ENCODE results near the gene KCTD3.
A peak's percentile ranks its signal among the peaks of the same experiment; 100 is the strongest.

The KCTD3 gene

DNA sequence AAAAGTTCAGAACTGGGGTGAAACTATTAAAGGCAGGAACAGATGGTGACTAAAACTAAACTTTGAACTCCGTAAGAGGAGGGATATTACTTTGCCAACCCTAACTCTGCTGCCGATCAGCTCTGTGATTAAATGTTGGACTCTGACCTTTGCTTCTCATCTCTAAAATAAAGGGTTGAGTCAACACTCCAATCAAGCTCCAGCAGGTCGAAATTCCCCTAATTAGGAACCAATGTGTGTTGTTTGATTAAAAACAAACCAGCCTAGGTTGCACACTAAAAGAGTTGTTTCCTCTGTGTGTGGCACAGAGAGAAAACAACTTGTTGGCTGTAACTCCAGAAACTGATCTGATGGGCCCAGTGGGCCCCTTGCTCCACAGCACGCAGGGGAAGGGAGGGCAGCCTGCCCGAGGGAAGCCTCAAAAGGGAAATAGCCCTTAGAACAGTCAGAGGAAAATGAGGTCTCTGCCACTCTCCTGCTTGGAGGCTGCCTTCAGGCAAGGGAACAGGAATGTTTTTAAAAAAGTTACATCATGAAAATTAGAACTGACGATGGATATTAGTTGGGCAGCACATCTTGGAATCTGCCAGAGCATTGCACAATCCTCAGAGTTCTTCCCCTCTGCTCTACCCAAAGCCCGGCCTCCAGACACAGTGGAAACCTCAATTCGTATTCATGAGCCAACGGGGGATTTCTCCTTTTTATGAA, 69.3 kb downstream of the KCTD3 start:
- Histone ChIP-seq H3K9ac (ENCODE audit: low read length in 2 of 2) (peak overlapping the region in 1 of 2 donors; percentile 44), H3K27me3 (ENCODE audit: control insufficient read depth in 1 of 2, insufficient read depth in 2 of 2, low read length in 2 of 2) (no peaks in the 10 kb centered on the region), H3K4me1 (ENCODE audit: control insufficient read depth, insufficient read depth, low read length) (peaks cover 9% of the 10 kb centered on the region), H3K27ac (ENCODE audit: low read length) (peak overlapping the region; percentile 53), H3K9me3 (ENCODE audit: control insufficient read depth in 2 of 2, low read length in 2 of 2) (no peaks in the 10 kb centered on the region), H3K36me3 (ENCODE audit: control insufficient read depth in 2 of 2, insufficient read depth in 2 of 2, low read length in 2 of 2) (no peaks in the 10 kb centered on the region), H3K4me3 (ENCODE audit: low read length in 2 of 2) (peak overlapping the region; percentile 32 to 55)

DNA sequence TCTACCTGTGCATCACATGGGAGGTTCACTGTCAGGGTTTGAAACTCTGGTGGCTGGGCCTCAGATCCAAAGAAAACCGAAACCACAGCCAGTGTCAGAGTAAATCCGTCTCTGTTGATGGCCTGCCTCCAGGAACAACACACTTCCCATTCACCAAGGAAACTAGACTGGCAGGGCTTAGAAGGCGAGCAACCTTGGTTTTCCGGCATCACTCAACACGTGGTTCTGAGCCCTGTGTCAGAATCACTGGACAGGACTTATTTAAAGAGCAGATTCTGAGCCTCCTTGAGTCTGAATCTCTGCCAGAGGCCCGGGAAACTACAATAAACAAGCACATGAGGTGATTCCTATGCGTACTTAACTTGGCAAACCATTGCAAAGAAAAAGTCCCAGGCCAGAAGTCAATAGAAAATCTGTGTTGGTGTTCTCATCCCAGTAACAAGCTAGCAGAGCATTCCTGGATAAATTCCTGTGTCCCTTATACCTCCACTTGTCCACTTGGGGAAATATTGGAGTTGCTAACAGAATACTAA, 70.0 kb downstream of the KCTD3 start:
- H3K4me3 ChIP-seq (ENCODE audit: low read length in 2 of 2): peak overlapping the region; percentile 32 to 55

DNA sequence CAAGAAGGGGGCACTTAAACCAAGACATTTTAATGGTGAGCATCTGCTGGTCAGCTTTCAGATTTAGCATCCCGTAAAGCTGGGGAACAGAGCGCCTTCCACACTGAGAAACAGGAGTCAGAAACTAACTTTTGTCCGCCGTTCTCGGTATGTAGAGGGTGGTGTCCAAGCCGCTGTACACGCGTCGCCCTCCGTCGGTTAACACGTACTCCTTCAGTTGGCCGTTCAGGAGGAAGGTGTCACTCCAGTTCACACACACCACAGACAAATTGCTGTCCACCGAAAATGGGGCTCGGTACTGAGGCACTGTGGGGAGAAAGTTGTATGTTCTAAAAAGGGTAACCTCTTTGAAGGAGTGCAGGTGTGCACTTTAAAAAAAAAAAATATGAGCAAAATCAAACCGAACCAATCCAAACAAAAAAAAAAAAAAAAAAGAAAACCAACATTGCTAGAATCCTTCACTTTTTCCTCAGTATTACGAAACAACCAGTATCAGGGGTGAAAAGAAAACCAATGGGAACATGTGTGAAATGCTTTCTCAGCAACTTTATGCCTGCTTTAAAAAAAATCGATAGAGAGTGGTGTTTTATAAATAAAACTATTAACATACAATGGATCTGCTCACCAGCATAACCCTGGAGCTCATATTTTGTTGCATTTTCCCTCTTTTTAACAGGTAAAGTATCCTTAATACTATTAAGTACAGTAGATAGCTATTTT, 73.5 kb downstream of the KCTD3 start:
- Histone ChIP-seq H3K9ac (ENCODE audit: low read length in 2 of 2) (no peak overlapping the region), H3K4me1 (ENCODE audit: control insufficient read depth, insufficient read depth, low read length) (peaks cover 9% of the 10 kb centered on the region), H3K9me3 (ENCODE audit: control insufficient read depth in 2 of 2, low read length in 2 of 2) (no peaks in the 10 kb centered on the region), H3K27me3 (ENCODE audit: control insufficient read depth in 1 of 2, insufficient read depth in 2 of 2, low read length in 2 of 2) (no peaks in the 10 kb centered on the region), H3K4me3 (ENCODE audit: low read length in 2 of 2) (no peak overlapping the region), H3K27ac (ENCODE audit: low read length) (no peak overlapping the region), H3K36me3 (ENCODE audit: control insufficient read depth in 2 of 2, insufficient read depth in 2 of 2, low read length in 2 of 2) (no peaks in the 10 kb centered on the region)

More for the DNA sequence above, 70.0 kb downstream of the KCTD3 start:
- H3K36me3 ChIP-seq (ENCODE audit: control insufficient read depth in 2 of 2, insufficient read depth in 2 of 2, low read length in 2 of 2): no peaks in the 10 kb centered on the region
- H3K4me1 ChIP-seq (ENCODE audit: control insufficient read depth, insufficient read depth, low read length): peaks cover 9% of the 10 kb centered on the region
- H3K27ac ChIP-seq (ENCODE audit: low read length): peak overlapping the region; percentile 53
- H3K9ac ChIP-seq (ENCODE audit: low read length in 2 of 2): peak overlapping the region in 1 of 2 donors; percentile 44
- no peaks in the 10 kb centered on the region for H3K9me3 ChIP-seq (ENCODE audit: control insufficient read depth in 2 of 2, low read length in 2 of 2)
- no peaks in the 10 kb centered on the region for H3K27me3 ChIP-seq (ENCODE audit: control insufficient read depth in 1 of 2, insufficient read depth in 2 of 2, low read length in 2 of 2)

DNA sequence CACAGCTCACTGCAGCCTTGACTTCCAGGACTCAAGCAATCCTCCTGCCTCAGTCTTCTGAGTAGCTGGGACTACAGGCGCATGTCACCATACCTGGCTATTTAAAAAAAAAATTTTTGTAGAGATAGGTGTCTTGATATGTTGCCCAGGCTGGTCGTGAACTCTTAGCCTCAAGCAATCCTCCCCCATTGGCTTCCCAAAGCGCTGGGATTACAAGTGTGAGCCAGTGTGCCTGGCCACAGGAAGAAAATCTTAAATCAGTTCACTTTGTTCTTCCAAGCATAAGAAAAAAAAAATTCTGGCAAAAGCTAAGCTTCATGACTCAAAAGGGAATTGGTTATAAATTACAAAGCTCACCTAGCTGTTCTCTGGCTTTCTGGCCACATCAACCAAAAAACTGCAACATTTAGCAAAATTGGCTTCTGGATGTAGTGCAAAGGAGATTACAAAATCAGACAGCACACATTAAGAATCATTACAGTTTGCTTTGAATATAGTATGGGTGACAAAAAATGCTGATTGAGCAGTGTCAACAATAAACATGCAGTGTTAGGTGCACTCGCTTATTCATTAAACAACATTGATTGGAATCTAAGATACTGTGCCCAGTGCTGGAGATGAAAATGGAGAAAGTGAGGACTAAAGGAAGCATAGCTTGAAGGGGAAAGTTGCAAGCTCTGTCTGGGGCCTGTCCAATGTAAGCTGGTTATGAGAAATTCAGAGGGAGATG, 76.7 kb downstream of the KCTD3 start:
- Histone ChIP-seq H3K4me1 (ENCODE audit: control insufficient read depth, insufficient read depth, low read length) (no peaks in the 10 kb centered on the region), H3K9me3 (ENCODE audit: control insufficient read depth in 2 of 2, low read length in 2 of 2) (no peaks in the 10 kb centered on the region), H3K27me3 (ENCODE audit: control insufficient read depth in 1 of 2, insufficient read depth in 2 of 2, low read length in 2 of 2) (peaks cover 0 to 3% of the 10 kb centered on the region in 2 donors)

DNA sequence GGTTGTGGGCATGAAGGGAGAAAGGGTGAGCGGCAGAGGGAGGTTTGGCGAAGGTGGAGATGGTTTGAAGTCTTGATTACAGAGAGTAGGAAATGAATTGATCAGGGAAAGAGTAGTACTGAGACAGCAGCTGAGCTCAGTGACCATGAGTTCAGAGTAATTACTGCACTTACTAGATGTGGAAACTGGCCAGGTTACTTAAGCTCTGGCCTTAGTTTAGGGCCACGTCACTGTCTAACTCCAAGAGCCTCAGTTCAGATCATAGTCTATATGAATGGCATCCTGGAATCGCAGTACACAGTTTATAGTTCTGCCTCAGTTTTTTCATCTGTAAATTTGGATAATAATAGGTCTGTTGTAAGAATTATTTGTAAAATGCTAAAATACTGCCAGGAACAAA, 78.1 kb downstream of the KCTD3 start:
- no peaks in the 10 kb centered on the region for H3K36me3 ChIP-seq (ENCODE audit: control insufficient read depth in 2 of 2, insufficient read depth in 2 of 2, low read length in 2 of 2)
- no peaks in the 10 kb centered on the region for H3K9me3 ChIP-seq (ENCODE audit: control insufficient read depth in 2 of 2, low read length in 2 of 2)
- H3K4me1 ChIP-seq (ENCODE audit: control insufficient read depth, insufficient read depth, low read length): no peaks in the 10 kb centered on the region
- peaks cover 0 to 3% of the 10 kb centered on the region in 2 donors for H3K27me3 ChIP-seq (ENCODE audit: control insufficient read depth in 1 of 2, insufficient read depth in 2 of 2, low read length in 2 of 2)
- H3K27ac ChIP-seq (ENCODE audit: low read length): no peak overlapping the region
- H3K4me3 ChIP-seq (ENCODE audit: low read length in 2 of 2): no peak overlapping the region
- H3K9ac ChIP-seq (ENCODE audit: low read length in 2 of 2): no peak overlapping the region

More for the DNA sequence above, 76.7 kb downstream of the KCTD3 start:
- Histone ChIP-seq H3K27ac (ENCODE audit: low read length) (no peak overlapping the region), H3K36me3 (ENCODE audit: control insufficient read depth in 2 of 2, insufficient read depth in 2 of 2, low read length in 2 of 2) (no peaks in the 10 kb centered on the region), H3K4me3 (ENCODE audit: low read length in 2 of 2) (no peak overlapping the region), H3K9ac (ENCODE audit: low read length in 2 of 2) (no peak overlapping the region)

DNA sequence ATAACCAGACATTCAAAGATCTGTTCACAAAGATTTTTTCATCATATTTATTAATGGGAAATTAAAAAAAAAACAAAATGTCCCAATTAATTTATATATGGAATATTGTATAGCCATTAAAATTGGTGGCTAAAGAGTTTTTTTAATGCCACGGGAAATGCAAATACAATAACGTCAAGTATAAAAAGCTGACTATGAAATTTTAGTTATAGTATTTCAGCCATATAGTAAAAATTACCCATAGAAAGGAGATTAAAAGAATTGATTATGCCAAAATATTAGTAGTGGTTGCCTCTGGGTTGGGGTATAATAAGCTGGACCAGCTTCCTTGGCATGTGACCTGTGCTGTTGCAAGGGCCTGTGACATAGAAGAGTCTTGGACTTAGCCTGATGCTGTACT, 78.8 kb downstream of the KCTD3 start:
- no peaks in the 10 kb centered on the region for H3K4me1 ChIP-seq (ENCODE audit: control insufficient read depth, insufficient read depth, low read length)
- H3K36me3 ChIP-seq (ENCODE audit: control insufficient read depth in 2 of 2, insufficient read depth in 2 of 2, low read length in 2 of 2): no peaks in the 10 kb centered on the region
- H3K9me3 ChIP-seq (ENCODE audit: control insufficient read depth in 2 of 2, low read length in 2 of 2): no peaks in the 10 kb centered on the region
- peaks cover 0 to 3% of the 10 kb centered on the region in 2 donors for H3K27me3 ChIP-seq (ENCODE audit: control insufficient read depth in 1 of 2, insufficient read depth in 2 of 2, low read length in 2 of 2)
- H3K4me3 ChIP-seq (ENCODE audit: low read length in 2 of 2): no peak overlapping the region
- no peak overlapping the region for H3K27ac ChIP-seq (ENCODE audit: low read length)
- H3K9ac ChIP-seq (ENCODE audit: low read length in 2 of 2): no peak overlapping the region

DNA sequence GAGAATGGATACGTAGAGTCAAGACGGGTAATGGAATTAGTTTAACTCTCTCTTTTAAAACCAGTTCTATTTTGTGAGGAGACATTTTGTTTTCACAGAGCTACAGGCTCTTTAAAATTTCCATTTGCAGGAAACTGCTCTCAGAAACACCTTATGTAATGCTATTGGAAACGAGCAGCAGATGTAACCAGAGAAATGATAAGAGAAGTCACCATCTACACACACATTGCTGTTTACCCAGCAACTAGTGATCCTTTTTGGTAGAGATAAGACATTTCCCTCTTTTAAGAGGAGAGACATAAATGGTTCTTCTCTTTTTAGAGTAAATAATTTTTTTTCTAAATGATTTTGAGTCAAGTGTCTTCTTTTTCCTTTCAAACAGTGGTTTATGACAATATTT, 80.6 kb downstream of the KCTD3 start:
- H3K9ac ChIP-seq (ENCODE audit: low read length in 2 of 2): no peak overlapping the region
- no peak overlapping the region for H3K27ac ChIP-seq (ENCODE audit: low read length)
- H3K27me3 ChIP-seq (ENCODE audit: control insufficient read depth in 1 of 2, insufficient read depth in 2 of 2, low read length in 2 of 2): peaks cover 0 to 3% of the 10 kb centered on the region in 2 donors
- H3K9me3 ChIP-seq (ENCODE audit: control insufficient read depth in 2 of 2, low read length in 2 of 2): no peaks in the 10 kb centered on the region
- H3K4me1 ChIP-seq (ENCODE audit: control insufficient read depth, insufficient read depth, low read length): no peaks in the 10 kb centered on the region
- no peaks in the 10 kb centered on the region for H3K36me3 ChIP-seq (ENCODE audit: control insufficient read depth in 2 of 2, insufficient read depth in 2 of 2, low read length in 2 of 2)
- H3K4me3 ChIP-seq (ENCODE audit: low read length in 2 of 2): no peak overlapping the region

DNA sequence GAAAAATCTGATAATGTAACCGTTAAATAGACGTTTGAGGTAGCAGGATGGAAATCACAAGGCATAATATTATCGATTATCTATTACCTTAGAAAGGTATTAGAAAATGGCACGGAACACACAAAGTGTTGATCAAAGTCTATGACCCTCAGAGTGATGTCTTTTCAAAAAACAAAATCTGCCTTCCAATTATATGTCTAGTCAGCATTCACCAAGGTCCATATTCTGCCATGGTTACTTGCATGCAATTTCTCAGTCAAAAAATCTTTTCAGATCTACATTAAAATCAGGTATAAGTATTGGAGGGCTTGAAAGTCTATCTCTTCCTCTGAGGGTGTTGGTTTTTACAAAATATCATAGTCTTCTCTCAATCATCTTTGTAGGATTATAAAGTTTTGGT, 81.9 kb downstream of the KCTD3 start:
- H3K9me3 ChIP-seq (ENCODE audit: control insufficient read depth in 2 of 2, low read length in 2 of 2): no peaks in the 10 kb centered on the region
- H3K4me3 ChIP-seq (ENCODE audit: low read length in 2 of 2): no peak overlapping the region
- H3K27me3 ChIP-seq (ENCODE audit: control insufficient read depth in 1 of 2, insufficient read depth in 2 of 2, low read length in 2 of 2): peaks cover 0 to 3% of the 10 kb centered on the region in 2 donors
- no peaks in the 10 kb centered on the region for H3K4me1 ChIP-seq (ENCODE audit: control insufficient read depth, insufficient read depth, low read length)
- no peak overlapping the region for H3K27ac ChIP-seq (ENCODE audit: low read length)
- no peak overlapping the region for H3K9ac ChIP-seq (ENCODE audit: low read length in 2 of 2)
- H3K36me3 ChIP-seq (ENCODE audit: control insufficient read depth in 2 of 2, insufficient read depth in 2 of 2, low read length in 2 of 2): no peaks in the 10 kb centered on the region

DNA sequence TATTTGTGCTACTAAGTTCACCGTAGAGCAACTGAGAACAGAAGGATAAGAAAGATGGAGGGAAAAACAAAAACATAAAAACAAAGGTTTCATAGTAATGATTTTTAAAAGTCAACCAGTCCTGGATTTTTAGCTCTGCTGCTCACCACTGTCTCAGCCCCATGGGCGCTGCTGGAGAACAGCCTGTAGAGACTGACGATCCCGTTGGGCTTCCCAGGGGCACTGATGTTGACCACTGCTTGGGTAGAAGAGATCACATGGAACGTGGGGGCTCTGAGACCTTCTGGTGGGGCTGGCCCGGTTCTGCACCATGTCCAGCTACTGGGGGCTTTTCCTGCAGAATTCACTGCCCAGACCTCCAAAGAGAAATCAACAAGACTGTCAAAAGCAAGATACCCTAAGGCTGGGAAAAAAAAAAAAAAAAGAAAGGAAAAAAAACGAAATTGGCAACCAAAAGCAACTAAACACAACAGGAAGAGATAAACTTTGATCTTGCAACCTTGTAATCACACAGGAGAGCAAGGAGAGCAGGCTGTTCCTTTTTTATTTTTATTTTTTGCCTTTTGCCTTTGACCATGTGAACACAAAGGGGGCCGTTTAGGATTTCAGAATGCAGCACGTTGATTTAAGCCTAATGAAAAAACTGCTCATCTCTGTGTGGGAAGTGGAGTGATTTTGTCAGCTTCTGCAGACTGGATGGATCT, 83.5 kb downstream of the KCTD3 start:
- Histone ChIP-seq H3K4me1 (ENCODE audit: control insufficient read depth, insufficient read depth, low read length) (no peaks in the 10 kb centered on the region), H3K27ac (ENCODE audit: low read length) (no peak overlapping the region), H3K27me3 (ENCODE audit: control insufficient read depth in 1 of 2, insufficient read depth in 2 of 2, low read length in 2 of 2) (peaks cover 0 to 3% of the 10 kb centered on the region in 2 donors), H3K9me3 (ENCODE audit: control insufficient read depth in 2 of 2, low read length in 2 of 2) (no peaks in the 10 kb centered on the region), H3K4me3 (ENCODE audit: low read length in 2 of 2) (no peak overlapping the region), H3K36me3 (ENCODE audit: control insufficient read depth in 2 of 2, insufficient read depth in 2 of 2, low read length in 2 of 2) (no peaks in the 10 kb centered on the region), H3K9ac (ENCODE audit: low read length in 2 of 2) (no peak overlapping the region)

DNA sequence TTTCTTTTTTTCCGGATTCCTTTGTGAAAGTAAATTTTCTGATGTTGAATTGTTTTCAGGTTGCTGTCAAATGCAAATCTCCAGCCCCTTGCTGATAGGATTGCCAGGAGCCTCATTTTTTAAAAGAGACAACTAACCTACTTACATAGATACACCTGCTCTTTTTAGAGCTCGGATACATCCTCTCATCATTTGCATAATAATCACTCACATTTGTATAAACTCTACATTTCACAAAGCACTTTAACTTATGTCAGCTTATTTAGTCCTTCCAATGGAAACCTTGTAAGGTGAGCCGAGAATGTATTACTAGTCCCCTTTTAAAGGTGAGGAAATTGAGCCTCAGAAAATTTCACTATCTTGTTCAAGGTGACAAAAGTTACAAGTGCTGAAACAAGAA, 84.8 kb downstream of the KCTD3 start:
- no peaks in the 10 kb centered on the region for H3K4me1 ChIP-seq (ENCODE audit: control insufficient read depth, insufficient read depth, low read length)
- no peaks in the 10 kb centered on the region for H3K9me3 ChIP-seq (ENCODE audit: control insufficient read depth in 2 of 2, low read length in 2 of 2)
- no peak overlapping the region for H3K9ac ChIP-seq (ENCODE audit: low read length in 2 of 2)
- H3K27me3 ChIP-seq (ENCODE audit: control insufficient read depth in 1 of 2, insufficient read depth in 2 of 2, low read length in 2 of 2): peaks cover 0 to 3% of the 10 kb centered on the region in 2 donors
- no peak overlapping the region for H3K27ac ChIP-seq (ENCODE audit: low read length)
- no peaks in the 10 kb centered on the region for H3K36me3 ChIP-seq (ENCODE audit: control insufficient read depth in 2 of 2, insufficient read depth in 2 of 2, low read length in 2 of 2)
- H3K4me3 ChIP-seq (ENCODE audit: low read length in 2 of 2): no peak overlapping the region
